Embryonic facial prominence (tissue), 1 donor: ENCODE results near the gene CCNY.
"Not testable (repeated sequence)": the region's sequence is repeated elsewhere in the genome, so short reads cannot be mapped to it uniquely, and the experiment has no call there.

ENCODE experiments used
- DNase-seq: peaks from one replicate; pipeline ENCODE4 v3.0.0-alpha.2; 2016; ENCODE audit errors: extremely low spot score

The CCNY gene

DNA sequence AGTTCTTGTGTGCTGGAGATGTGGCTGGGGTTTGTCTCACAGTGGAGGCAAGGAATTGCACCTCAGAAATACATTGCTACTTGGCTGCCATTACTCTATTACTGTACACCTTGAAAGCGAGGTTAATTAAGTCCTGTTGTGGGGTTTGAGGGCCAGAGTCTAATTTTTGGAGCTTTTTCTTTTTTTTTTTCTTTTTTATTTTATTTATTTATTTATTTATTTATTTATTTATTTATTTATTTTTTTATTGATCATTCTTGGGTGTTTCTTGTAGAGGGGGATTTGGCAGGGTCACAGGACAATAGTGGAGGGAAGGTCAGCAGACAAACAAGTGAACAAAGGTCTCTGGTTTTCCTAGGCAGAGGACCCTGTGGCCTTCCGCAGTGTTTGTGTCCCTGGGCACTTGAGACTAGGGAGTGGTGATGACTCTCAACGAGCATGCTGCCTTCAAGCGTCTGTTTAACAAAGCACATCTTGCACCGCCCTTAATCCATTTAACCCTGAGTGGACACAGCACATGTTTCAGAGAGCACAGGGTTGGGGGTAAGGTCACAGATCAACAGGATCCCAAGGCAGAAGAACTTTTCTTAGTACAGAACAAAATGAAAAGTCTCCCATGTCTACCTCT is 69.8 kb downstream of the CCNY start:
- not testable (repeated sequence) for DNase-seq

- not testable (repeated sequence) for DNase-seq
Measured at GRCh38 chr10:35407696-35408095, 71.4 kb downstream of the CCNY start.

DNA sequence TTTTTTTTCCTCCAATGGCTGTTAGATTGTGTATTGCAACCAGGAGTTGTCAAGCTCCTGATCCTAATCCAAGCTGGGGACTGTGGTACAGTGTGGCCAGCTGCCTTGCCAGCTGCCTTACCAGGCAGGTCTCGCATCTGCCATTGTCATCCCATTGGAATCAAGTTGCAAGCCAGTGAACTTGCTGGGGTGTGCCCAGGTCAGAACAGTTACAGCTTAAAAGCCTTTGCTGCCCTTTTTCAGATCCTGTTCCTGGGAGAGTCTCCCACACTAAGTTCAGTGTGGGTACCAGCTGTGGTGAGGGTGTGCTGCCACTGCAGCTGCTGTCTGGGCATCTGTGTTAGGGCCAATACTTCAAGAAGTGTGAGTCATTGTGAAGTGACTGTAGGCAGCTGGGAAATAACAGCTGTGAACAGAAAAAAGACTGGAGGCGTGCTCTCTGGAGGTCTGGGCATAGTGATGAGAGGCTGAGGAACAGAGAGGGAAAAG is 72.8 kb downstream of the CCNY start:
- DNase-seq: no peak

DNA sequence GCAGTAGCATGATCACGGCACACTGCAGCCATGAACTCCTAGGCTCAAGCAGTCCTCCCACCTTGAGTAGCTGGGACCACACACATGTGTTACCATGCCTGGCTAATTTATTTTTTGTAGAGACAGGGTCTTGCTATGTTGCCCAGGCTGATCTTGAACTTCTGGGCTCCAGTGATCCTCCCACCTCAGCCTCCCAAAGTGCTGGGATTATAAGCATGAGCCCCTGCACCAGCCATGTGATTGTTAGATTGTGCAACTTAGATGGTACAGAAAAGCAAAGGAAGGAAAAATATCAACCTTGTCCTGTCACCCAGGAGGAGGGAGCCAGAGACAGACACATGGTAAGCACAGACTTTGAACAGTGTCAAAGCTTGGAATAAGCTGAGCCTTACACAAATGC is 73.5 kb downstream of the CCNY start:
- no peak for DNase-seq

GRCh38 chr10:35412003-35412723 is 75.9 kb downstream of the CCNY start:
- no peak for DNase-seq

DNA sequence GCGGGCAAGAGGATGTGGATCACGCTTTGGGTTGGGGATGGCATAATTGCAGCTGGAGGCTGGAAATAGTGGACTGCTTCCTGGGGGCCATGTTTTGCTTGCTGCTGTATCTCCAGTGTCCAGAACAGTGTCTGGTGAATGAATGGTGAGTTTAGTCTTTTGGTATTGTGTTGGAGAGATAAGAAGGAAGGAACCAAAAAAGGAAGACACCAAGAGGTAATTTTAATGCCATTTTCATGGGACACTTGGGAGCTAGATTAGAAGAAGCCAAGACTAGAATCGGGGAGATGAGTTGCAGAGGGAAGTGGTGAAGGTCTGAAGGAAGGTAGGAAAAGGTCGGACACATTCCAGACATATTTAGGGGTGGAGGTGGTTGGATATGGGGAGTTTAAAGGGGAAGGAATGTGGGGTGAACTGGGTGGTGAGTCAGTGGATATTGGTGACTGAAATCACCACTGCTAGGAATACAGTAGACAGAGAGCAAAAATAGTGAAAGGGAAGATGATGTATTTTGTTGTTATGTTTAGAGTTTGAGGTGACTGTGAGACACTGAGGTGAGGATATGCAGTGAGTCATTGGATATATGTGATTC is 76.7 kb downstream of the CCNY start:
- no peak for DNase-seq

GRCh38 chr10:35413985-35414861 is 77.9 kb downstream of the CCNY start:
- DNase-seq: no peak

GRCh38 chr10:35415505-35415904 is 79.2 kb downstream of the CCNY start:
- DNase-seq: no peak

GRCh38 chr10:35416619-35417312 is 80.5 kb downstream of the CCNY start:
- DNase-seq: no peak

DNA sequence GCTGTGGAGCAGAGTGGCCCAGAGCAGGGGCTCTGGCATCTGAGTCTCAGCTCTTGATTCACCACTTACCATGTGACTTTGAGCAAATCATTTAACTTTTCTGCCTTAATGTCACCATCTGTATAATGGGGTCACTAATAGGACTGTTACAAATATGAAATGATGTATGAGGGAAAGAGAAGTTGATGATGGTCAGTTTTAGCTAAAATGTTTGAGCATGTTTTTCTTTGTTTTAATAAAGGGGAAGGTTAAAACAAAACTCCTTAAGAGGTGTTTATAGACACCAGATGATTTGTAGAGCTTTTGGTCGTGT is 81.0 kb downstream of the CCNY start:
- DNase-seq: no peak

DNA sequence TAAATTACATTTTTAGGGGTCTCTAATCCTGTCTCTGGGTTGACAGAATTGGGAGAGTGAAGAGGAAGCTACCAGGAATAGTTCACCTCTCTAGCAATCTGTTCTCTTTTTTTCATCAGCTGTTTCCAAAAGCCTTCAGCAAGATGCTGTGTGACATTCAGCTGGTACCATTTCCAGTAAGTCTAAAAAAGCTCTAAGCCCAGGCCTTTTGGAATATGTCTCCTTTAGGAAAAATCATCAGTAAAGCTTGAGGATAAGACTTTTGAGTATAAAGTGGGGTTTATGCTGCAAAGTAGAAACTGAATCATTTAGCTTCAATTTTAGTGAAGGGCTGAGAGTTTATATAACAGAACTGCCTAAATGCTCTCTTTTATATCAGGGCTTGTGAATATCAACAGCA is 81.5 kb downstream of the CCNY start:
- DNase-seq: no peak

DNA sequence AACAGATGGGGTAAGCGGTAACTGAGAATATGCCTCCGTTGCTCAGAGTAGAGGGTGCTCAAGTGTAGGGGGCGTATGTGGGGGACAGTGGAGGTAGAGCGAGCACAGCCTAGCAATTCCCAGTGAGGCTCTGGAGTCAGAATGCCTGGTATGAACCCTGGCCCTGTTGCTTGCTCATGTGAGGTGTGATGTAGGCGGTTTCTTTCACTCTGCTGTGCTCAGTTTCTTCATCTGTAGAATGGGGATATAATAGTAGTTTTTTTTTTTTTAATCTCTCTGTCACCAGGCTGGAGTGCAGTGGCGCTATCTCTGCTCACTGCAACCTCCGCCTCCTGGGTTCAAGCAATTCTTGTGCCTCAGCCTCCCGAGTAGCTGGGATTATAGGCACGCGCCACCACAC is 82.3 kb downstream of the CCNY start:
- not testable (repeated sequence) for DNase-seq

- DNase-seq: no peak
Measured at GRCh38 chr10:35420044-35420443, 83.7 kb downstream of the CCNY start.

DNA sequence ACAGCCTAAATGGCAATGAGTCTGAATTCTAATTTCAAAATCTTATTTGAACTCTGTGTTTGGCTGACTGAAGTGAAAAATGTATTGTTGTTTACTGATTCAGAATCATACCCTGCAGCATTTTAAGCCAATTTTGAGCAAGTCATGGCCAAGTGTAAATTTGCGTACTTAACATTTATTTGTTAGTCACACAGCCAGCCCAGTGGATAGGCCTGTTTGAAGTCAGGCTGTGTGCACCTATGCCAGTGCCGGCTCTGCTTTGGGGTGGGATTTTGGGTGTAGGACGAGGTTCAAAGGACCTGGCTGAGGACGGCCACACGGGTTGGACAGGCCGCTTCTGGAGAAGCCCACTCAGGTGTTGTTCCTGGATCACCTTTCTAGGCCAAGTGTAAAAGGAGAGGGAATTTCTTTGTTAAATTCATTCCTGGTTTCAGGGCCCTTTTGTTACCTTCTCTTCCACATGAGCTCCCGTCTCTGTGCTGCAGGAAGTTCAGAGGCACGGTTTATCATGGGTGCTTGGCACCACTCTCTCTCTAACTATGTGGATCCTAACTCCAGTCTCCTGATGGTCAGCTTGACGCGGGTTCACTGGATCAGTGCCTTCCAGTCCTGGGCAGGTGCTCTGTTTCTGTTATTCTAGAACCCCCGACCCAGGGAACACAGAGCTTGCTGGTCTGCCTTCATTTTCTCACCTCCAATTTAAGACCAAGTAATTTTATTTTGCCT is 84.7 kb downstream of the CCNY start:
- no peak for DNase-seq

DNA sequence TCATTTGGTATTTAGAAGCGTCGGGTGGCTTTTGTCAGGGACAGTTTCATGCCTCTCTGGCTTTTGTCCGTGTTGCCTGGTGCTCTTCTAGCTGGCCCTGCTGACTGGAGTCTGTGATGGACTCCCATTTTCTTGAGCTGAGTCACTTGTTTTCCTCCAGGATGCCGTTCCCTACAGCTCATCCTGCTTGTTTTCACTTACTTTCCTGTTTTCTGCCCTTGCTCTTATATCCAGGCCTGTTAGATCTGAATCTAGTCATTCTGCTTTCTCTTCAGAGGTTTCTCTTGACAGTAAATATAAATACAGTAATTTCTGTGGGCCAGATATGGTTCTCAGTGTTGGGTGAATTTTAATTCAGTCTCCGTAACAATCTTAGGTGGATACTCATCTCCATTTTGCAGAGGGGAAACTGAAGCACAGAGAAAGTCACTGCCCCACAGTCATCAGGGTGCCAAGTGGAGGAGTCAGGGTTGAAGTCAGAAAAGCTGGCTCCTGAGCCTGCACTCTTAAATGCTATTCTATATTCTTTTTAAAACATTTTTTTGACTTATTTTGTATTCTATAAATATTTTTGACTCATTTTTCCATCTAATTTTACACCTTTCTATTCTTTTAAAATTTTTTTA is 85.4 kb downstream of the CCNY start:
- no peak for DNase-seq

GRCh38 chr10:35422228-35422627 is 85.9 kb downstream of the CCNY start:
- no peak for DNase-seq

DNA sequence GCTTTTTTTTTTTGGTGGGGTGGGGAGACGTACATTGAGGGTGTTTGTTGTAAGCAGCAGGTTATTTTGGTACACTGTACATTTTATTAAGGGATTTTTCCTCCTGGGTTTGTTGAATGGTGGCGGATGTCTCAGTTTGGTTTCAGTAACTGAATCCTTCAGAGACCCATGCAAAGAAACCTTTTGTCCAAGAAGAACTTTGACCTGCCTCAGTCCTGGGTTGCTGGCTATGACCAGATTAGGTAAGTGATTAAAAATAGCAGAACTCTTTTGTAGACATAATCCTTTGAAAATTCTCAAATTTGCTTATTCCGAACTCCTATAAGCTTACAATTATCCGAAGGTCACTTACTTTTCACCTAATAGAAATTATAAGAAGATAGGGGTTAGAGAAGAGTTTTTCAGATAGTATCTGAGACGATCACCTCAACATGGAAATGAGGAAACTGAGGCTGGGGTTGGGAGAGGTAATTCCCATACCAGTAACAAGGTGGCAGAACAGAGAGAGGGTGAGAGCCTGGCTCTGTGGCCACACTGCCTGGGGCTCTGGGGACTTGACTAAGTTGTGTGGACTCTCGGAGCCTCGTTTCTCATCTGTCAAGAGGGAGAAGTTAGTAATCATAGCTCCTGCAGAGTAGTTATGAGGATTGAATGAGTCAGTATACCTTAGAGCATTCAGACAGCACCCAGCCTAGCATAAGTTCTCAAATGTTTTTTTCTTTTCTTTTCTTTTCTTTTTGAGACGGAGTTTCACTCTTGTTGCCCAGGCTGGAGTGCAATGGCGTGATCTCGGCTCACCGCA is 87.4 kb downstream of the CCNY start:
- DNase-seq: no peak

DNA sequence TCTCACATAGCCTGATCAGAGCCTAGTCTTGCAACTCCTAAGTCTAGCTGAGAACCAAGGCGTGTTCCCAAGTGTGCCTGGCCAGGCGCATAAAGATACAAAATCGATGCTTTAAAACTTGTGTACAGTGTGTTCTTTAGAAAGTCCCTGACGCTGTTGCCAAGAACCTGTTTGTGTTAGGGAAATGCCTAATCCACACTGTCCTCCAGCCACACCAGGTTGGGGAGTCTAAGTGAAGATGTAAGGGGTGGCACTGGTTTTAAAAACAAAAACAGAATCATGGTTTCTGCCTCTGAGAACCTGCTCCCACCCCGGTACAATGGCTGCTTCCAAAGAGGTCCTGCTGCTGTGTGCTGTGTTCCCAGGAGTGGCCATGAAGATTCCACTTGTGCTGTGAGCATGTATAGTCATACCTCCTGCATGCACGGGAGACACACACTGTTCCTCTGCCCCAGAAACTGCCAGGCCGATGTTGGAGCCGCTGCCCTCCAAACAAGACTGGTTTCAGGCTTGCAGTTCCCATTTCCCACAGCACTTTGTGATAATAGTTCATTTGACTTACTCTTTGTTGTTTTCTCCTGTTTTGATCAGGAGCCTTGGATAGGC is 88.5 kb downstream of the CCNY start:
- DNase-seq: no peak

- no peak for DNase-seq
Measured at GRCh38 chr10:35425595-35425994, 89.3 kb downstream of the CCNY start.
